ENCODE measurements around the gene CLINT1. TPM values are rescaled to one million over a fixed set of nuclear protein-coding genes. Genes with fewer than 3 reads are reported as not detected.
A peak's percentile ranks its signal among the peaks of the same experiment; 100 is the strongest.

Gene CLINT1
- polyA plus RNA-seq, 3 donors, result 67.4 to 100 (median 71.9) TPM

DNA sequence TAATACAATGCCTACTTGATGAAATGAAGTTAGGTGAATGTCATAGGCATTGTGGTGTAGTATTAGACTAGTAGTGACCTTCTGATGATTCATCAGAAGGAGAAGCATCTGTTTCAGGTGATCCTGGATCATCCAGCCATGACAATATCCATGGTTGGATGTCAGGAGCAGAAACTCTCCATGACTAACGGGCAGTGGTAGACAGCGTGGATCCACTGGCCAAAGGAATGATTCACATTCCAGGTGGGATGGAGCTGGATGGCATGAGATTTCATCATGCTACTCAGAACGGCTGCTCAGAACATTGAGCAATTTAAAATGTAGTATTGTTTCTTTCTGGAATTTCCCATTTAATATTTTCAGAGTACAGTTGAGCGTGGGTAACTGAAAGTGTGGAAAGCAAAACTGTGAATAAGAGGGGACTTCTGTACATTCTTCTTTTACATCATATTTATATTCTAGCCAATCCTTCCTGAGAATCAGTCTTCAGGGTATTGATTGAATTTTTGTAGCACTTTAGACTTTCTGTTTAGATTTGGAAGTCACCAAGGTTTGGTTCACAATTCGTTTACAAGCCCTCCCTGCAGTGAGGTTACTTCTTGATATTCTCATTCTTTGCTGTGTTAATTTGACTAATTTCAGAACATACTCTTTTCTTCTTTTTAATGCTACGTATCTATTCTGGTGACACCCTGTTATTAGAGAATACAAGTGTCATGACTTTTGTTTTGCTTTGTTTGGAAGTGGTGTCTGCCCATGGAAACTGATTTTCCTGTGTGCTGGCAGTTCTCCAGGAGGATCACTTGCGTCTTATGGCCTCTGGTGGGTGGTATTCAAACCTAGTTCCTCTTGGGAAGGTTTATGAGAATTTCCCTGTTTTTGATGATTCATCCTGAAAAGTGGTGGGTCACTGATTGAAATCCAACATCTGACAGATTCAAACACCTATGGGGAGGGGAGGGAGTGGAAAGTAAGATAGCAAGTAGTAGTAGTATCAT is 12.2 kb upstream of the CLINT1 start:
- Mint-ChIP-seq H3K9me3 (peaks cover 0 to 6% (median 2%) of the 10 kb centered on the region in 7 donors), H3K27ac (peak overlapping the region in 3 of 7 donors; percentile 2 to 16 (median 14)), H3K36me3 (no peaks in the 10 kb centered on the region), H3K4me3 (peak overlapping the region in 1 of 2 donors; percentile 8), H3K4me1 (peaks cover 18% of the 10 kb centered on the region), H3K27me3 (ENCODE audit: low read depth in 3 of 3) (peaks cover 2 to 5% (median 2%) of the 10 kb centered on the region in 3 donors)
- Histone ChIP-seq H3K27ac (ENCODE audit: low read depth in 1 of 2, low read length in 2 of 2) (no peak overlapping the region), H3K27me3 (ENCODE audit: control insufficient read depth in 2 of 2, insufficient read depth in 2 of 2, low read length in 2 of 2) (no peaks in the 10 kb centered on the region), H3K4me3 (replicated peaks in 1 of 3; ENCODE audit: low read depth in 2 of 3, low read length in 3 of 3) (no peak overlapping the region), H3K9ac (ENCODE audit: insufficient read depth, low read length, poor library complexity, severe bottlenecking) (no peak overlapping the region), H3K36me3 (replicated peaks in 1 of 2; ENCODE audit: control insufficient read depth in 1 of 2, insufficient read depth in 2 of 2, low read length in 2 of 2) (no peaks in the 10 kb centered on the region), H3K4me1 (ENCODE audit: control insufficient read depth in 1 of 2, insufficient read depth in 2 of 2, low read length in 2 of 2) (peaks cover 0 to 4% of the 10 kb centered on the region in 2 donors), H3K4me2 (replicated peaks; ENCODE audit: extremely low read depth, low read length, poor library complexity, severe bottlenecking) (no peak overlapping the region), H3K9me3 (replicated peaks in 1 of 2; ENCODE audit: control insufficient read depth in 1 of 2, insufficient read depth in 1 of 2, low read length in 2 of 2) (no peaks in the 10 kb centered on the region), H3K79me2 (ENCODE audit: insufficient read depth, low read length) (no peaks in the 10 kb centered on the region), H4K20me1 (ENCODE audit: insufficient read depth, low read length) (no peaks in the 10 kb centered on the region), H2AFZ (ENCODE audit: insufficient read depth, low read depth, low read length, poor library complexity, severe bottlenecking) (no peak overlapping the region)
- TF ChIP-seq, protein P1, sequence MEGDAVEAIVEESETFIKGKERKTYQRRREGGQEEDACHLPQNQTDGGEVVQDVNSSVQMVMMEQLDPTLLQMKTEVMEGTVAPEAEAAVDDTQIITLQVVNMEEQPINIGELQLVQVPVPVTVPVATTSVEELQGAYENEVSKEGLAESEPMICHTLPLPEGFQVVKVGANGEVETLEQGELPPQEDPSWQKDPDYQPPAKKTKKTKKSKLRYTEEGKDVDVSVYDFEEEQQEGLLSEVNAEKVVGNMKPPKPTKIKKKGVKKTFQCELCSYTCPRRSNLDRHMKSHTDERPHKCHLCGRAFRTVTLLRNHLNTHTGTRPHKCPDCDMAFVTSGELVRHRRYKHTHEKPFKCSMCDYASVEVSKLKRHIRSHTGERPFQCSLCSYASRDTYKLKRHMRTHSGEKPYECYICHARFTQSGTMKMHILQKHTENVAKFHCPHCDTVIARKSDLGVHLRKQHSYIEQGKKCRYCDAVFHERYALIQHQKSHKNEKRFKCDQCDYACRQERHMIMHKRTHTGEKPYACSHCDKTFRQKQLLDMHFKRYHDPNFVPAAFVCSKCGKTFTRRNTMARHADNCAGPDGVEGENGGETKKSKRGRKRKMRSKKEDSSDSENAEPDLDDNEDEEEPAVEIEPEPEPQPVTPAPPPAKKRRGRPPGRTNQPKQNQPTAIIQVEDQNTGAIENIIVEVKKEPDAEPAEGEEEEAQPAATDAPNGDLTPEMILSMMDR (IDR thresholded peaks at IDR 0.05), result no peak
- DNase-seq, result peak in 2 of 3 donors; percentile 10 to 83
- 46% methylated on average over 3 of the region's 7 CpGs for WGBS (ENCODE audit: insufficient coverage)
- intact Hi-C loops (cut with micrococcal nuclease), result no loop called here

- H3K9me3 ChIP-seq (replicated peaks in 1 of 2; ENCODE audit: control insufficient read depth in 1 of 2, insufficient read depth in 1 of 2, low read length in 2 of 2), result no peaks in the 10 kb centered on the region
- Mint-ChIP-seq H3K4me3 (no peak overlapping the region), H3K27me3 (ENCODE audit: low read depth in 3 of 3) (peaks cover 0 to 3% (median 0%) of the 10 kb centered on the region in 3 donors), H3K4me1 (peaks cover 14% of the 10 kb centered on the region), H3K9me3 (peaks cover 0 to 8% (median 2%) of the 10 kb centered on the region in 7 donors), H3K36me3 (no peaks in the 10 kb centered on the region), H3K27ac (no peak overlapping the region)
- no peak for DNase-seq
- H3K9ac ChIP-seq (ENCODE audit: insufficient read depth, low read length, poor library complexity, severe bottlenecking), result no peak overlapping the region
- no peak overlapping the region for H3K4me2 ChIP-seq (replicated peaks; ENCODE audit: extremely low read depth, low read length, poor library complexity, severe bottlenecking)
- H4K20me1 ChIP-seq (ENCODE audit: insufficient read depth, low read length), result no peaks in the 10 kb centered on the region
- peaks cover 0 to 4% of the 10 kb centered on the region in 2 donors for H3K4me1 ChIP-seq (ENCODE audit: control insufficient read depth in 1 of 2, insufficient read depth in 2 of 2, low read length in 2 of 2)
- no peaks in the 10 kb centered on the region for H3K79me2 ChIP-seq (ENCODE audit: insufficient read depth, low read length)
- no peak overlapping the region for H3K27ac ChIP-seq (ENCODE audit: low read depth in 1 of 2, low read length in 2 of 2)
- H3K27me3 ChIP-seq (ENCODE audit: control insufficient read depth in 2 of 2, insufficient read depth in 2 of 2, low read length in 2 of 2), result no peaks in the 10 kb centered on the region
- TF ChIP-seq, protein P1 (IDR thresholded peaks at IDR 0.05), result no peak
- no peak overlapping the region for H3K4me3 ChIP-seq (replicated peaks in 1 of 3; ENCODE audit: low read depth in 2 of 3, low read length in 3 of 3)
- intact Hi-C loops (cut with micrococcal nuclease), result no loop called here
- WGBS (ENCODE audit: insufficient coverage), result 0% methylated on average over 2 of the region's 4 CpGs
- no peaks in the 10 kb centered on the region for H3K36me3 ChIP-seq (replicated peaks in 1 of 2; ENCODE audit: control insufficient read depth in 1 of 2, insufficient read depth in 2 of 2, low read length in 2 of 2)
- H2AFZ ChIP-seq (ENCODE audit: insufficient read depth, low read depth, low read length, poor library complexity, severe bottlenecking), result peak overlapping the region; percentile 41
These were observed 8.9 kb upstream of the CLINT1 start for GRCh38 chr5:157867751-157868387.

All from CD14-positive monocyte (primary cell).